ENCODE measurements around the gene RNF8. TPM values are rescaled to one million over a fixed set of nuclear protein-coding genes. Genes with fewer than 3 reads are reported as not detected.

RNF8 gene
- total and polyA plus RNA-seq, 9 of the 15 experiments (the other 6 are each of a cell fraction or from before 2014, with no cell fraction given), result 10.6 to 47.0 (median 37.5) TPM

DNA sequence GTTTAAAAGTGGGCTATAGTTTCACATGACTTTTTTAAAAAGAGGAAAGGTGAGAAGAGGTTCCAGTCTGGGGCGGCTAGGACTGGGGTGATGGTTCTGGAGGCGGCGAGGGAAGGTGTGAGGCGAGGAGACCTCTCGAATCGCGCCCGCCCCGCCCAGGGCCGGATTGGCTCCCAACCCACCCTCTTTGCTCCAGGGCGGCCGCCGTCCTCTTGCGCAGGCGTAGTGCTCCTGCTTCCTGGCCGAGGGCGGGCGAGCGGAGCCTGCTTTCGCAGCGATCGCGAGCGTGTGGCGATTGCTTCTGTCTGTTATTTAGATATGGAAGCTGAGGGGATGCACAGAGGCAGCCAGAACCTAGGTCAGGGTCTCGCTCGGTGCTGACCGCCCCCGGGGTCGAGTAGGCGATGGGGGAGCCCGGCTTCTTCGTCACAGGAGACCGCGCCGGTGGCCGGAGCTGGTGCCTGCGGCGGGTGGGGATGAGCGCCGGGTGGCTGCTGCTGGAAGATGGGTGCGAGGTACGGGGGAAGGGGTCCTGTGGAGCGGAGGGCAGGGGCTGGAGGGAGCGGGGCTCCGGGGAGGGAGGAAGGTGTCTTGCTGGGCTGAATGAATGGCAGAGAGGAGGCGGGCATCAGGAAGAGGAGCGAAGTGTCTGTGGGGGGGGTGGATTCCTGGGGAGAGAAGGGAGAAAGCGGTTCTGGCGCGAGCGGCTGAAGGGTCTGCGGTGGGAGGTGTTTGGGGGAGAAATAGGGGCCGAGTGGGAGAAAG, at the start of gene RNF8 (continued):
- TF ChIP-seq CCNT2 (IDR thresholded peaks at IDR 0.05; ENCODE audit: borderline replicate concordance, extremely low read depth, insufficient read length, low read depth, low read length) (peak; percentile 64), KAT7 (CRISPR knock-in tag; IDR thresholded peaks at IDR 0.05; ENCODE audit: borderline replicate concordance) (peak; percentile 81; the same call in 1 of the 2 replicates), ZNF592 (IDR thresholded peaks at IDR 0.05) (peak; percentile 48; the same call in 1 of the 2 replicates), RB1 (IDR thresholded peaks at IDR 0.05; ENCODE audit: low read depth) (peak; percentile 70), ESRRB (CRISPR knock-in tag; IDR thresholded peaks at IDR 0.05; ENCODE audit: borderline replicate concordance) (no peak), KLF16 (IDR thresholded peaks at IDR 0.05) (peak; percentile 71), SMAD4 (CRISPR knock-in tag; conservative IDR thresholded peaks at IDR 0.05) (no peak), SRSF7 (optimal IDR thresholded peaks at IDR 0.05; ENCODE audit: low read depth, low read length) (no peak), SOX6 (IDR thresholded peaks at IDR 0.05) (0 out of 2 replicates have a peak, but pooled peaks have one; percentile 30), NR4A1 (CRISPR knock-in tag; IDR thresholded peaks at IDR 0.05) (no peak), NR4A1 (tag; IDR thresholded peaks at IDR 0.05) (no peak), LEF1 (IDR thresholded peaks at IDR 0.05) (no peak), WHSC1 (IDR thresholded peaks at IDR 0.05; ENCODE audit: low read length) (peak; percentile 52), ZNF561 (CRISPR knock-in tag; conservative IDR thresholded peaks at IDR 0.05) (no peak), XRCC5 (IDR thresholded peaks at IDR 0.05; ENCODE audit: low read depth, low read length) (peak; percentile 98), SMARCA5 (IDR thresholded peaks at IDR 0.05) (no peak)
- TF ChIP-seq, protein P1, sequence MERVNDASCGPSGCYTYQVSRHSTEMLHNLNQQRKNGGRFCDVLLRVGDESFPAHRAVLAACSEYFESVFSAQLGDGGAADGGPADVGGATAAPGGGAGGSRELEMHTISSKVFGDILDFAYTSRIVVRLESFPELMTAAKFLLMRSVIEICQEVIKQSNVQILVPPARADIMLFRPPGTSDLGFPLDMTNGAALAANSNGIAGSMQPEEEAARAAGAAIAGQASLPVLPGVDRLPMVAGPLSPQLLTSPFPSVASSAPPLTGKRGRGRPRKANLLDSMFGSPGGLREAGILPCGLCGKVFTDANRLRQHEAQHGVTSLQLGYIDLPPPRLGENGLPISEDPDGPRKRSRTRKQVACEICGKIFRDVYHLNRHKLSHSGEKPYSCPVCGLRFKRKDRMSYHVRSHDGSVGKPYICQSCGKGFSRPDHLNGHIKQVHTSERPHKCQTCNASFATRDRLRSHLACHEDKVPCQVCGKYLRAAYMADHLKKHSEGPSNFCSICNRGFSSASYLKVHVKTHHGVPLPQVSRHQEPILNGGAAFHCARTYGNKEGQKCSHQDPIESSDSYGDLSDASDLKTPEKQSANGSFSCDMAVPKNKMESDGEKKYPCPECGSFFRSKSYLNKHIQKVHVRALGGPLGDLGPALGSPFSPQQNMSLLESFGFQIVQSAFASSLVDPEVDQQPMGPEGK (CRISPR knock-in tag; IDR thresholded peaks at IDR 0.05; ENCODE audit: borderline replicate concordance), result no peak
